ENCODE results near the gene C5orf63. TPM values are rescaled to one million over a fixed set of nuclear protein-coding genes. Genes with fewer than 3 reads are reported as not detected.

Gene C5orf63
- total and polyA plus RNA-seq, 10 of the 15 experiments (the other 5 are each of a cell fraction or from before 2014, with no cell fraction given), result 8.7 to 54.3 (median 11.9) TPM

GRCh38 chr5:127030259-127031146 lies 42.8 kb downstream of the C5orf63 start, which contains the start of gene MARCHF3 (continued):
- TF ChIP-seq BCLAF1 (IDR thresholded peaks at IDR 0.05), result no peak
- TF ChIP-seq HDGF (IDR thresholded peaks at IDR 0.05), result no peak
- no peak for TF ChIP-seq GABPA (IDR thresholded peaks at IDR 0.05; ENCODE audit: low read depth)
- no peak for TF ChIP-seq MEF2B (IDR thresholded peaks at IDR 0.05; ENCODE audit: partially characterized antibody, poor library complexity, severe bottlenecking)
- TF ChIP-seq CBFB (IDR thresholded peaks at IDR 0.05; ENCODE audit: low read depth), result peak; percentile 55; the same call in 1 of the 2 replicates
- no peak for TF ChIP-seq FOXK2 (IDR thresholded peaks at IDR 0.05)
- TF ChIP-seq ZNF592 (IDR thresholded peaks at IDR 0.05), result no peak
- no peak for TF ChIP-seq ESRRA (IDR thresholded peaks at IDR 0.05; ENCODE audit: low read length)
- TF ChIP-seq POU2F2 (IDR thresholded peaks at IDR 0.05; ENCODE audit: borderline replicate concordance, low read depth, low read length), result peak; percentile 38; the same call in 1 of the 3 replicates
- TF ChIP-seq ZNF217 (IDR thresholded peaks at IDR 0.05), result peak; percentile 65; the same call in 1 of the 2 replicates
- no peak for TF ChIP-seq STAT1 (conservative IDR thresholded peaks at IDR 0.05)
- no peak for TF ChIP-seq MTA3 (IDR thresholded peaks at IDR 0.05; ENCODE audit: borderline replicate concordance, low read length)
- TF ChIP-seq PKNOX1 (IDR thresholded peaks at IDR 0.05), result peak; percentile 99
- peak; percentile 2; the same call in 1 of the 2 replicates for TF ChIP-seq SMC3 (IDR thresholded peaks at IDR 0.05; ENCODE audit: borderline replicate concordance, low read length)
- no peak for TF ChIP-seq ZBED1 (IDR thresholded peaks at IDR 0.05; ENCODE audit: borderline replicate concordance)
- no peak for TF ChIP-seq SKIL (IDR thresholded peaks at IDR 0.05; ENCODE audit: low read depth, poor library complexity, severe bottlenecking)
- TF ChIP-seq ELK1 (IDR thresholded peaks at IDR 0.05; ENCODE audit: low read depth, low read length), result no peak
- TF ChIP-seq RAD21 (IDR thresholded peaks at IDR 0.05; ENCODE audit: insufficient read depth, low read depth, low read length), result no peak

Data from GM12878 (cell line).